ENCODE data around the gene CDH12.

GRCh38 chr5:22560147-22560546 is 293.0 kb downstream of the CDH12 start:
- TF ChIP-seq CTCF (IDR thresholded peaks at IDR 0.05) (no peak), POLR2A (IDR thresholded peaks at IDR 0.05) (no peak), POLR2AphosphoS5 (IDR thresholded peaks at IDR 0.05) (no peak)
